ENCODE results near the gene MMP23B. TPM values are rescaled to one million over a fixed set of nuclear protein-coding genes. Genes with fewer than 3 reads are reported as not detected.

Gene MMP23B
- total and polyA plus RNA-seq, 2 experiments from 2014 or later: 15.8 to 16.2 TPM

GRCh38 chr1:1610796-1611195, 21.2 kb upstream of the MMP23B start:
- H3K27ac Mint-ChIP-seq: no peak overlapping the region

DNA sequence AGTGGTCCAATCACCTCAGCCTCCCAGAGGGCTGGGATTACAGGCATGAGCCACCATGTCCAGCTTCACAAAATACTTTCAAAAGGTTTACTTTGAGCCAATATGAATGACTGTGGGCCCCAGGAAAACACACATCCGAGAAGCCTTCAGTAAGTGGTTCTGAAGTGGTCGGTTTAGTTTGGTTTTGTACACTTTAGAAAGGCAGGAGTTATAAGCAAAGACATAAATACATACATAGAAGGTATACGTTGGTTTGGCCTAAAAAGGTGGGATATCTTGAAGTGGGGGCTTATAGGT, 19.9 kb upstream of the MMP23B start:
- Histone ChIP-seq H3K4me3 (no peak overlapping the region), H4K20me1 (replicated peaks; ENCODE audit: insufficient read depth) (peaks cover 5% of the 10 kb centered on the region; the same call in 1 of the 2 replicates), H3K4me2 (no peak overlapping the region), H3K36me3 (ENCODE audit: insufficient read depth) (no peaks in the 10 kb centered on the region), H3K27me3 (ENCODE audit: insufficient read depth) (no peaks in the 10 kb centered on the region), H3K4me1 (ENCODE audit: insufficient read depth) (peaks cover 6% of the 10 kb centered on the region; the same call in 1 of the 2 replicates), H3K27ac (ENCODE audit: low read depth) (no peak overlapping the region), H3F3A (replicated peaks; ENCODE audit: low read depth) (peaks cover 11% of the 10 kb centered on the region; the same call in 1 of the 2 replicates), H3K79me2 (replicated peaks; ENCODE audit: insufficient read depth) (peaks cover 16% of the 10 kb centered on the region; the same call in 1 of the 2 replicates), H2AFZ (no peak overlapping the region), H3K9me2 (ENCODE audit: insufficient read depth) (no peaks in the 10 kb centered on the region)
- no peak for ATAC-seq
- DNase-seq (ENCODE audit: low spot score): no peak
- H3K27ac Mint-ChIP-seq: no peak overlapping the region
- peaks cover 2% of the 10 kb centered on the region; the same call in 2 of the 3 replicates for H3K36me3 Mint-ChIP-seq (ENCODE audit: low read depth)
- peaks cover 19% of the 10 kb centered on the region for H3K4me1 Mint-ChIP-seq
- no peaks in the 10 kb centered on the region for H3K9me3 Mint-ChIP-seq
- H3K4me3 Mint-ChIP-seq: no peak overlapping the region
- peaks cover 12% of the 10 kb centered on the region for H3K27me3 Mint-ChIP-seq (ENCODE audit: insufficient read depth, low read depth, poor library complexity)
- TF ChIP-seq EZH2phosphoT487 (IDR thresholded peaks at IDR 0.05; ENCODE audit: unreplicated experiment) (no peak), ZNF331 (CRISPR knock-in tag; IDR thresholded peaks at IDR 0.05; ENCODE audit: low read depth) (no peak), NANOG (IDR thresholded peaks at IDR 0.05; ENCODE audit: borderline replicate concordance) (no peak), EZH2 (IDR thresholded peaks at IDR 0.05; ENCODE audit: low read depth, unreplicated experiment) (no peak), CREB1 (CRISPR knock-in tag; IDR thresholded peaks at IDR 0.05; ENCODE audit: low read depth) (no peak), ZNF114 (CRISPR knock-in tag; IDR thresholded peaks at IDR 0.05) (no peak)
- TF ChIP-seq, protein P1, sequence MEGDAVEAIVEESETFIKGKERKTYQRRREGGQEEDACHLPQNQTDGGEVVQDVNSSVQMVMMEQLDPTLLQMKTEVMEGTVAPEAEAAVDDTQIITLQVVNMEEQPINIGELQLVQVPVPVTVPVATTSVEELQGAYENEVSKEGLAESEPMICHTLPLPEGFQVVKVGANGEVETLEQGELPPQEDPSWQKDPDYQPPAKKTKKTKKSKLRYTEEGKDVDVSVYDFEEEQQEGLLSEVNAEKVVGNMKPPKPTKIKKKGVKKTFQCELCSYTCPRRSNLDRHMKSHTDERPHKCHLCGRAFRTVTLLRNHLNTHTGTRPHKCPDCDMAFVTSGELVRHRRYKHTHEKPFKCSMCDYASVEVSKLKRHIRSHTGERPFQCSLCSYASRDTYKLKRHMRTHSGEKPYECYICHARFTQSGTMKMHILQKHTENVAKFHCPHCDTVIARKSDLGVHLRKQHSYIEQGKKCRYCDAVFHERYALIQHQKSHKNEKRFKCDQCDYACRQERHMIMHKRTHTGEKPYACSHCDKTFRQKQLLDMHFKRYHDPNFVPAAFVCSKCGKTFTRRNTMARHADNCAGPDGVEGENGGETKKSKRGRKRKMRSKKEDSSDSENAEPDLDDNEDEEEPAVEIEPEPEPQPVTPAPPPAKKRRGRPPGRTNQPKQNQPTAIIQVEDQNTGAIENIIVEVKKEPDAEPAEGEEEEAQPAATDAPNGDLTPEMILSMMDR (conservative IDR thresholded peaks at IDR 0.05; ENCODE audit: low read depth in 2 of 2): no peak
- TF ChIP-seq, protein P2, sequence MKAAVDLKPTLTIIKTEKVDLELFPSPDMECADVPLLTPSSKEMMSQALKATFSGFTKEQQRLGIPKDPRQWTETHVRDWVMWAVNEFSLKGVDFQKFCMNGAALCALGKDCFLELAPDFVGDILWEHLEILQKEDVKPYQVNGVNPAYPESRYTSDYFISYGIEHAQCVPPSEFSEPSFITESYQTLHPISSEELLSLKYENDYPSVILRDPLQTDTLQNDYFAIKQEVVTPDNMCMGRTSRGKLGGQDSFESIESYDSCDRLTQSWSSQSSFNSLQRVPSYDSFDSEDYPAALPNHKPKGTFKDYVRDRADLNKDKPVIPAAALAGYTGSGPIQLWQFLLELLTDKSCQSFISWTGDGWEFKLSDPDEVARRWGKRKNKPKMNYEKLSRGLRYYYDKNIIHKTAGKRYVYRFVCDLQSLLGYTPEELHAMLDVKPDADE (IDR thresholded peaks at IDR 0.05): no peak

More at GRCh38 chr1:1610796-1611195, 21.2 kb upstream of the MMP23B start:
- 0 out of 2 replicates have a peak, but pooled peaks cover 6% of the 10 kb centered on the region for H3K4me1 ChIP-seq (ENCODE audit: insufficient read depth)
- H3K36me3 ChIP-seq (ENCODE audit: insufficient read depth): no peaks in the 10 kb centered on the region
- 0 out of 2 replicates have a peak, but pooled peaks cover 11% of the 10 kb centered on the region for H3F3A ChIP-seq (replicated peaks; ENCODE audit: low read depth)
- Mint-ChIP-seq H3K9me3 (no peaks in the 10 kb centered on the region), H3K27me3 (ENCODE audit: insufficient read depth, low read depth, poor library complexity) (peaks cover 8% of the 10 kb centered on the region), H3K4me3 (no peak overlapping the region), H3K36me3 (ENCODE audit: low read depth) (peaks cover 2% of the 10 kb centered on the region; the same call in 2 of the 3 replicates), H3K4me1 (peaks cover 19% of the 10 kb centered on the region)
- H3K4me3 ChIP-seq: no peak overlapping the region
- ATAC-seq: no peak
- H3K27me3 ChIP-seq (ENCODE audit: insufficient read depth): no peaks in the 10 kb centered on the region
- peaks cover 16% of the 10 kb centered on the region; the same call in 1 of the 2 replicates for H3K79me2 ChIP-seq (replicated peaks; ENCODE audit: insufficient read depth)
- H3K4me2 ChIP-seq: no peak overlapping the region
- H4K20me1 ChIP-seq (replicated peaks; ENCODE audit: insufficient read depth): peaks cover 5% of the 10 kb centered on the region; the same call in 1 of the 2 replicates
- no peak overlapping the region for H2AFZ ChIP-seq
- TF ChIP-seq, protein P3, sequence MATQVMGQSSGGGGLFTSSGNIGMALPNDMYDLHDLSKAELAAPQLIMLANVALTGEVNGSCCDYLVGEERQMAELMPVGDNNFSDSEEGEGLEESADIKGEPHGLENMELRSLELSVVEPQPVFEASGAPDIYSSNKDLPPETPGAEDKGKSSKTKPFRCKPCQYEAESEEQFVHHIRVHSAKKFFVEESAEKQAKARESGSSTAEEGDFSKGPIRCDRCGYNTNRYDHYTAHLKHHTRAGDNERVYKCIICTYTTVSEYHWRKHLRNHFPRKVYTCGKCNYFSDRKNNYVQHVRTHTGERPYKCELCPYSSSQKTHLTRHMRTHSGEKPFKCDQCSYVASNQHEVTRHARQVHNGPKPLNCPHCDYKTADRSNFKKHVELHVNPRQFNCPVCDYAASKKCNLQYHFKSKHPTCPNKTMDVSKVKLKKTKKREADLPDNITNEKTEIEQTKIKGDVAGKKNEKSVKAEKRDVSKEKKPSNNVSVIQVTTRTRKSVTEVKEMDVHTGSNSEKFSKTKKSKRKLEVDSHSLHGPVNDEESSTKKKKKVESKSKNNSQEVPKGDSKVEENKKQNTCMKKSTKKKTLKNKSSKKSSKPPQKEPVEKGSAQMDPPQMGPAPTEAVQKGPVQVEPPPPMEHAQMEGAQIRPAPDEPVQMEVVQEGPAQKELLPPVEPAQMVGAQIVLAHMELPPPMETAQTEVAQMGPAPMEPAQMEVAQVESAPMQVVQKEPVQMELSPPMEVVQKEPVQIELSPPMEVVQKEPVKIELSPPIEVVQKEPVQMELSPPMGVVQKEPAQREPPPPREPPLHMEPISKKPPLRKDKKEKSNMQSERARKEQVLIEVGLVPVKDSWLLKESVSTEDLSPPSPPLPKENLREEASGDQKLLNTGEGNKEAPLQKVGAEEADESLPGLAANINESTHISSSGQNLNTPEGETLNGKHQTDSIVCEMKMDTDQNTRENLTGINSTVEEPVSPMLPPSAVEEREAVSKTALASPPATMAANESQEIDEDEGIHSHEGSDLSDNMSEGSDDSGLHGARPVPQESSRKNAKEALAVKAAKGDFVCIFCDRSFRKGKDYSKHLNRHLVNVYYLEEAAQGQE (IDR thresholded peaks at IDR 0.05; ENCODE audit: unreplicated experiment): no peak
- TF ChIP-seq EZH2phosphoT487 (IDR thresholded peaks at IDR 0.05; ENCODE audit: unreplicated experiment) (no peak), CREB1 (CRISPR knock-in tag; IDR thresholded peaks at IDR 0.05; ENCODE audit: low read depth) (no peak), NANOG (IDR thresholded peaks at IDR 0.05; ENCODE audit: borderline replicate concordance) (no peak)
- no peaks in the 10 kb centered on the region for H3K9me2 ChIP-seq (ENCODE audit: insufficient read depth)
- no peak overlapping the region for H3K27ac ChIP-seq (ENCODE audit: low read depth)
- no peak for DNase-seq (ENCODE audit: low spot score)

All from GM23338 (cell line).